Activated effector memory CD4-positive, alpha-beta T cell treated with Interleukin-2 at 50 U/mL for 16 hours (primary cell): ENCODE results near the gene MPZL2.

Source experiments
- DNase-seq: peaks from one replicate; pipeline ENCODE4 v3.0.0-alpha.2; 2020

Gene MPZL2

GRCh38 chr11:118240999-118241763, 22.9 kb downstream of the MPZL2 start:
- DNase-seq = no peak

DNA sequence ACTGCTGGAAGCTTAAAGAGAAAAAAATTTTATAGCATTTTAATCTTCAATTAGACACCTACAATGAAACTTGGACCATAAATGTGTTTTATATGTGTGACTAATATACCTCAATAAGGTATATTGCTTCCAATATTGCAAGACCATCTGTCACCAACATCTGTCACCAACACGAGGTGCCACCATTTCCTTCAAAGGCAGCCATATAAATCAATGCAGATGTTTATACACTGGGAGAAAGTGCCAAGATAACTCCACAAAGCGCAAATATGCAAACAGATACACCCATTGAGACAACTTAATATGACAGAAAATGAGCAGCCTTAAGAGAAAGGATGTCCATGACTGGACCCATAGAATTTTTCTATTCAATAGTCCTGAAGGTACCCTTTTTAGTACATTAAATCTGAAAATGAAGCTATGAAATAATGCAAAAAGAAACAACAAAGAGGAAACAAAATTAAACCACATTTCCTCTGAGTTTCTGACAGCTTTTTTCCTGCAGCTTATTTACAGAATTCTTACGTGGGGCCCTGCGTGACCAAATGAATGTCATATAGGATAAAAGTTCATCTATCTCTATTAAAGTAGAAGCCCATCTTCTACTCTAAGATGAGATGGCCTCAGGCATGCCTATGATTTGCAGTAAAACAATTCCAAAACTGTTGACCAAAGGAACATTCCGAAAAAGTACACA, 24.4 kb downstream of the MPZL2 start:
- no peak for DNase-seq

- DNase-seq = no peak
Measured at GRCh38 chr11:118238929-118239328, 25.2 kb downstream of the MPZL2 start.

GRCh38 chr11:118238421-118238820, 25.7 kb downstream of the MPZL2 start:
- DNase-seq = no peak

DNA sequence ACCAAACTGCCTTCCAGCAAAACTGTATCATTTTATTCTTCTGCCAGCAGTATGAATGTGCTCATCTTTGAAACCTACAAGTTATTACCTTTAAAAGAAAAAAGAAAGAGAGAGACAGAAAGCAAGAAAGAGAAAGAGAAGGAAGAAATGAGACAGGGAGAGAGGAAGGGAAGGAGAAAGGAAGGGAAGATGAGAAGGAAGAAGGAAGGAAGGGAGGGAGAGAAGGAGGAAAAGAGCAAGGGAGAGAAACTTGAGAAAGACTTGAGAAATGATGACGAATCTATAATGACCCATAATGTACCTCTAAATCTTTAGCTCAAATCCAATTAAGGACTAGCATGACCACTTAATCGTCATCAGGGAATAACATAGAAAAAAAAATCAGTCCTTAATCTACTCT, 27.9 kb downstream of the MPZL2 start:
- DNase-seq = no peak

- DNase-seq = no peak
Measured at GRCh38 chr11:118234833-118235232, 29.3 kb downstream of the MPZL2 start.

- DNase-seq = no peak
Measured at GRCh38 chr11:118233850-118234249, 30.2 kb downstream of the MPZL2 start.

GRCh38 chr11:118233377-118233776, 30.7 kb downstream of the MPZL2 start:
- DNase-seq = no peak

DNA sequence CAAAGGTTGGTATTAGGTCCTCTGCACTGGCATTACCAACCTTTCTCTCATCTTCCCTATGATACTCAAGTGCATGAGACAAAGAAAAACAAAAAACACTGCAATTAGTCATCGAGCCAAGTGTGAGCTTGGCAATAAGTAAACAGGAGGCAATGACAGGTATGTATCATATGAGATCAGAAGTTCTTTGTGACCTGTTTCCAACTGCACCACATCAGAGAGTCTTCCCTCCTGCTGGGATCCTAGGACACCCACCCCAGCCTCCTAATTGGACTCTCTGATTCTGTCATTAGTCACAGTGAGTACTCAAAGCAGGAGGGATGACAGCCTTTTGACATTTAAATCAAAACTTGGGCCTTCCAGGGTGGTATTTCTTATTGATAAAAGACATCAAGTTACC, 31.4 kb downstream of the MPZL2 start:
- no peak for DNase-seq

- no peak for DNase-seq
Measured at GRCh38 chr11:118231461-118231860, 32.6 kb downstream of the MPZL2 start.

DNA sequence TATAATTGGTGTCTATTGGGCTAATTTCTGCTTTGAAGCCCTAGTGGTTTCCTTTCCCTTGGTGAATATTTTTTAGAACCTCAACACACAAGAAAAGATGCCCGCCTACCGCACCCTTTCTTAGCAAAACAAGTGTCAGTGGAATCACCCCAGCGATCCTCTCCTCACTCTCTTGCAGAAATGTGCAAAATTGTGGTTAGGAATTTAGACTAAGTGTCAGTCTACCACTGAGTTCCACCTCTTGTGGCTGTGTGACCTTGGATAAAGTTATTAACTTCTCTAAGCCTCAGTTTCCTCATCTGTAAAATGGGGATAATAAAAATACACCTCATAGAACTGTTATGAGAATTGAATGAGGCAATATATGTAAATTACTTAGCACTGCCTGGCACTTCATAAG, 34.0 kb downstream of the MPZL2 start:
- DNase-seq = peak; percentile 38

GRCh38 chr11:118229274-118229847, 34.7 kb downstream of the MPZL2 start:
- DNase-seq = no peak

- no peak for DNase-seq
Measured at GRCh38 chr11:118227865-118228785, 36.0 kb downstream of the MPZL2 start.

DNA sequence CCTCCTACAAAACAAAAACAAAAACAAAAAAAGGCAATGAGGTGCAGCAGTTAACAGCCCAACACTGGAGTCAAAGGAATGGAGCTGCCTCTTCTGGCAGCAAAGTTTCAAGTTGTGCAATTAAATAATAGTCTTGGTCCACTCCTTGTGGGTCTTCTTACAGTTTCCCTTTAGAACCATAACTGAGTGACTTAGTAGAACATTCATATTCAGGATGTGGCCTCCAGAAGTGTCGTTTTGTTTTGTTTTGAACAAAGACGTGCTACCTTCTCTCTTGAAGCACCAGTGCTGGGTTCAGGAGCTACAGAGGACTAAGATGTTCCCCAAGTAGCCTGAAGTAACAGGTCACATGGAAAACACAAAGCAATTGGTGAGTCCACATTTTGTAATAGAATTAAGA, 37.3 kb downstream of the MPZL2 start:
- no peak for DNase-seq

DNA sequence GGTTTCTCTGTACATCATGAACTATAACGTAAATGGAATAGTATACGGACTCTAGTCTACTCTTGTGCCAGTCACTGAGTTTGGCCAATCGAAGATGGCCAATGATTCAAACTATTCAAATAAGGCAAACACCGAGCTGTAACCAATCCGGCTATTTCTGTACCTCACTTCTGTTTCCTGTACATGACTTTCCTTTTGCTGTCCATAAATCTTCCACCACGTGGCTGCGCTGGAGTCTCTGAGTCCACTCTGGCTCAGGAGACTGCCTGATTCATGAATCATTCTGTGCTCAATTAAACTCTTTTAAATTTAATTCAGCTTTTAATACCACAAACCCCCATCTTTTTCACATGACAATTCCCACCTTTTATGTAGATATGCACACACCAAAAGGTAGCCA, 37.8 kb downstream of the MPZL2 start:
- DNase-seq = no peak

GRCh38 chr11:118224511-118225188, 39.4 kb downstream of the MPZL2 start, which contains the start of gene JAML:
JAML (minus strand) TSS chr11:118225011; CDS start chr11:118214866, 10,145 bp downstream.
- peak; percentile 57 for DNase-seq

- DNase-seq = no peak
Measured at GRCh38 chr11:118223992-118224391, 40.1 kb downstream of the MPZL2 start.

DNA sequence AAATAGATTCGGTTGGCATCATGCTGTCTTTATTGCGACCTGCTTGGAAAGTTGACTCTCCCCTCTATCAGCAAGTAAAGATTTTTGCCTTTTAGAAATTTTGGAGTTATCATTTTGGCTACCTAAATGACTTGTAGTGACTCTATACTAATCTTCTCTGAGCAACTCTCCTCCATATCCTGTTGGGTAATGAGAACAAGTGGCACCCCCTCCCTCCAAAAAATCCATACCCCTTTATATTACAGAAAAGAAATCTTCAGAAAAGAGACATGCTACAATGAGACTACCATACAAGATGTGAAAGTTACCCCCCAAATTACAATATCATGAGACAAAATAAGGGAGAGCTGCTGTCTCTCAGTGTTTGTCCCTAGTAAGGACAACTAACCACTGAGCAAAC, 40.5 kb downstream of the MPZL2 start:
- no peak for DNase-seq

- DNase-seq = no peak
Measured at GRCh38 chr11:118222437-118222836, 41.7 kb downstream of the MPZL2 start.

DNA sequence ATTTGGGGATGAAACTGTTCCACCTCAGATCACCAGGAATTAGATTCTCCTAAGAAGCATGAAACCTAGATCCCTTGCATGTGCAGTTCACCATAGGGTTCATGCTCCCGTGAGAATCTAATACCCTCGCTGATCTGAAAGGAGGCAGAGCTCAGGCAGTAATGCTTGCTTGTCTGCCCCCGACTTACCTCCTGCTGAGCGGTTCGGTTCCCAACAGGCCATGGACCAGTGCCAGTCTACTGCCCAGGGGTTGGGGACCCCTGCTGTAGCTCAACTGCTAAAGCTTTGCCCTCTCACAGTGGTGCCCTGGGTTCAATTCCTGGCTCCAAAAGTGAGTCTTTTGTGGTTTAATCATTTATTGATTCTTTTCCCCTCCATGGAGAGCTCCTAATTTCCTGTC, 42.7 kb downstream of the MPZL2 start:
- no peak for DNase-seq

- no peak for DNase-seq
Measured at GRCh38 chr11:118219732-118220131, 44.4 kb downstream of the MPZL2 start.

GRCh38 chr11:118219244-118219643, 44.9 kb downstream of the MPZL2 start:
- no peak for DNase-seq
